Stimulated activated CD8-positive, alpha-beta memory T cell treated with anti-CD3 and anti-CD28 coated beads, Interleukin-4, amount 100 ng/mL, for 1 hour (primary cell): Measurements from ENCODE around the gene PPIL3.
"Not testable (repeated sequence)": the region's sequence is repeated elsewhere in the genome, so short reads cannot be mapped to it uniquely, and the experiment has no call there.

ENCODE experiments used
- DNase-seq, 2 donors: peaks; one replicate each; pipeline ENCODE4 v3.0.0-alpha.2; 2020; ENCODE audit warnings: low read depth in 2 of 2, low spot score in 1 of 2

Gene PPIL3

DNA sequence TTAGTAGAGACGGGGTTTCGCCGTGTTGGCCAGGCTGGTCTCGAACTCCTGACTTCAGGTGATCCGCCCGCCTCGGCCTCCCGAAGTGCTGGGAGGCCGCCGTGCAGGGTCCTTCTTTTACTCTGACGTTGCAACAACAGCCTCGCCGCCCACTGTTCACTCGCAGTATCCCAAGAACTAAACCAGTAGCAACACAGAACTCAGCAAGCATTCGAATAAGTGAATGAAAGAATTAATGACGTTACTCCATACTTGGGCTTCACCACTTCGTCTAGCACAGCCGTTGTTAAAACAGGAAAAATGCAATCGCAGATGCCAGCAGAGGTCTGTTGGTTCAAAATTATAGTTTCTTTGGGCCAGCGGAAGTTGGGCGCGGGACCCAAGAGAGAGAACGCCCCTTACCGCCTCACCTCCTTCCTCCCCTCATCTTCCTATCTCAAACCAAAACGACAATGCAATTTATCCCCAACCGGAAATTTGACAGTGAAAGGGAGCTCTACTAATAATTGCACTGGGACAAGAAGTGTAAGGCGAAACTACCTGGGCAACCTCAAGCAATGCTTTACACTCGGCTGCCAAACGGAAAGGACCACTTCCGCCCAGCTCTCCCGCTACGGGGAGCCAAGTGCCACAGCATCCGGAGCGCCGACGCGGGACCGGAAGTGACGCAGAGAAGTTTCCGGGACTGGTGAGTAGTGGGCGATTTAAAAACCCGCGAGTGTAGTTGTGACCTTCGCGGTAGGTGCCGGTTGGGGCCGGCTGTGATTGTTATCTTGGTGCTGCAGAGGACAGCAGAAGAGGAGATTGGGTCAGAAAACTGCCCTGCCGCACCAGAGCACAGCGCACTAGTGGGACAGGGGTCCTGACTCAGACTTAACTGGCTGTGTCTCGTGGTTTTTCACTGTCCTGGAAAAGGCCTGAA, at the start of gene PPIL3, which contains the start of gene NIF3L1:
Gene PPIL3, minus strand, starts transcription at position 374 of the 922 bp plus-strand sequence. CDS start 1,462 bp downstream, outside the sequence.
Gene NIF3L1, plus strand, starts transcription at position 668 of the 922 bp plus-strand sequence. CDS start 2,573 bp downstream, outside the sequence.
- peak; percentile 94 to 95 for DNase-seq

GRCh38 chr2:200930947-200931626, 42.2 kb upstream of the PPIL3 start:
- no peak for DNase-seq

- DNase-seq, result no peak
Measured at GRCh38 chr2:200929334-200930249, 40.7 kb upstream of the PPIL3 start.

DNA sequence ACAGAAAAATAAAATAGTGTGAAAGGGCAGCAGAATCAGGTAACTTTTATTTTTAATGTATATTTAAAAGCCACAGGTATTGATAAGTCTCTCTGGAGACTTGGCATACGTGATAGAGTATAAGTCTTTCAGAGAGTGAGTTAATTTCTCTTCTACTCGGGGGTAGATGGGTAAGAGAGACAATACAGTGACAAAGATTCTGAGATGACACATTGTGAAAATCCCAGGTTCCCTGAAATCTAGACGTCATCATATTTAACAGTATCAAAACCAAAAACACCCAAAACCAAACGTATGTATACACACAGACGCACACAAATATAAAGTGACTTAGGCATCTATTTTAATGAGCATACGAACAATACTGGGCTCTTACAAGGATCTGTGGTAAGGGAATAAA, 33.6 kb upstream of the PPIL3 start:
- DNase-seq, result no peak

DNA sequence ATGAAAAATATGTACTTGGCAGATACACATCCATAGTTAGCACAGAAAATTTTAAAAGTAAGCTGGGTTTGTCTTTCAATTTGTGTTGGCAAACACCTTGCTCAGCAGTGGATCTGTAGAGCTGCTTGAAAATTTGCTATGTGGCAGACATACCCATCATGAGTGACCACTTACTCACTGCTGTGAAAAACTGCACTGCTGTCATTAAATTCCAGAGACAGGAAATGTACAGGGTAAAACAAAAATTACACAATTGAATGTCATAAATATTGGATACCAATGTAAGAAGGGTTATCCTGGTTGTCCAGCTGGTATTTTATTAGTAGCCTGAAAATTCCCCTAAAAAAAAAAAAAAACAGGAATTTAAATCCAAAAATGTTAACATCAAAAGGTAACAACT, 24.8 kb upstream of the PPIL3 start:
- no peak for DNase-seq

- DNase-seq, result no peak
Measured at GRCh38 chr2:200909958-200910357, 21.1 kb upstream of the PPIL3 start.

- no peak for DNase-seq
Measured at GRCh38 chr2:200905618-200906296, 16.9 kb upstream of the PPIL3 start.

DNA sequence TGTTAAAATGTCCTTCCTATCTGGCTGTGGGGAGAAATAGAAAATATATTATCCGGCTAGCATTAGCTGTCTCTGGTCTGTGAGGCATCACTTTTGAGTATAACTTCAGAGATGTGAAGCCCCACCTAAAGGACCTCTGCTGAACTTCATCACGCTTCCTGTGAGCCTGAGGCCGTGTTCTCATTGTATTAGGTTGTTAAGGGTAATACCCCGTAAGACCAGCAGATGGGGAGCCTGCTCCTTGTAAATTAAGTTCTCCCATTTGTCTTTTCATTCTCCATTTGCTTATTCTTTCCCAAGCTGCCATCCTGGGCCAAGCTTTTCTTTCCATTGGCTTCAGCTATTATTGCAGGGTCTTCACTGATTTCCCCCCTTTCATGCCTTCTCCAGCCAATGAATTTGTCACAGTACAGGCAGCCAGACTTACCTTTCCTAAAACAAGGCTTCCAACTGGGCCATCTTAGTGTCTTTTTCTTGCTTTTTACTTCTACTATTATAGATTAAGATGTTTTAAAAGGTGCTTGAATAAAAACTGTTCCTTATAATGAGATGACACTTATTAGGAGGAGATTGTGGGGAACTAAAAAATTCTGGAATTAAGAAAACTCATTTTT, 12.7 kb upstream of the PPIL3 start:
- DNase-seq, result peak; percentile 31 to 49

- DNase-seq, result no peak
Measured at GRCh38 chr2:200899482-200899881, 10.6 kb upstream of the PPIL3 start.

- not testable (repeated sequence) for DNase-seq
Measured at GRCh38 chr2:200881715-200882249, 7.1 kb downstream of the PPIL3 start.

DNA sequence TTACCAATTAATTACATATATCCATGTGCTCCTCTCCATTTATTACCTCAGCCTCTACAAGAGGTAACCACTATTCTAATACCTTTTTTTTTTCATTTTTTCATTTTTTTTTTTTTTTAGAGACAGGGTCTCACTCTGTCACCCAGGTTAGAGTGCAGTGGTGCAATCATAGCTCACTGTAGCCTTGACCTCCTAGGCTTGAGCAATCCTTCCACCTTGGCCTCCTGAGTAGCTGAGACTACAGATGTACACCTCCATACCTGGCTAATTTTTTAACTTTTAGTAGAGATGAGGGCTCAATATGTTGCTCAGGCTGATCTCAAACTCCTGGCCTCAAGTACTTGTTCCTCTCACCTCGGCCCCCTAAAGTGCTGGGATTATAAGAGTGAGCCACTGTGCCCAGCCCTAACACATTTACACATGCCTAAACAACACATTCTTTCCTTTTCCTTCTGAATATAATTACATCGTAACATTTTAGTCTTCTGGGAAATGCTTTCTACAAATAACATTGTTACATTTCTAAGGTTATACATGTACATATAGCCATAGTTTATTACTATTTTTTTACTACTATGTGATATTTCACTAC, 10.5 kb downstream of the PPIL3 start:
- no peak for DNase-seq

DNA sequence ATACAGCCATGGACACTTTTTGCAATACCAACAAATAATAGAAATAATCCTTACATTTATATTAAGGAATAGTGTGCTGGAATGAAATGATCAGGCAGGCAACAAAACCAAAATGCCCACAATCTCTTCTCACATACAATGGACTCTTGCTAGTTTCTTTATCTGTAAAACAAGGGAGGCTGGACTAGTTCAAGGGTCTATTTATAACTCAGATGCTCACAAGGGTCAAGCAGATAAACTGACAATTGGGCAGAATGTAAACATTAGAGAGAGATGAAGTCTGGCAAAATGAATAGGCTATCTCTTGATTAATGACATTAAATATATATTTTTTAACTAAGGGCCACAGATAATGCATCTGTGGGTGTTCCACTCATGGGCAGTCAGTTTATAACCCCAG, 11.4 kb downstream of the PPIL3 start:
- DNase-seq, result no peak

GRCh38 chr2:200873560-200873959, 15.3 kb downstream of the PPIL3 start:
- no peak for DNase-seq

DNA sequence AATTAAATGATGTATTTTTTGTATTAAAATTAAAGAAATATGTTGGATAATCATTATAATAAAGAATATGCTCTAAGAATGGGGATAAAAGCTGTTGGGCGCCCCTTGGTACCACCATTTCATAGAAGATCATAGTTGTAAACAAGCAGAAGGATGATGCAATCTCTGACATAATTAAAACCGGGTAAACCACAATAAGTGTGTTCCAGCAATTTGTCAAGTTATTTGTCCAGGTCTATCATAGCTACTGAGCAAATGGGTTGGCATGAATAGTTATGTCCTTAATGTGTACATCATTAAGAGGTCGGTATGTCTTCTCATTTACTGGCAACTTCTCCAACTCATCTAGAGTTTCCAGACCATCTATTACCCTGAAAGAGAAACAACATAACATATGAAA, 17.7 kb downstream of the PPIL3 start:
- no peak for DNase-seq

- DNase-seq, result no peak
Measured at GRCh38 chr2:200869014-200869413, 19.9 kb downstream of the PPIL3 start.

DNA sequence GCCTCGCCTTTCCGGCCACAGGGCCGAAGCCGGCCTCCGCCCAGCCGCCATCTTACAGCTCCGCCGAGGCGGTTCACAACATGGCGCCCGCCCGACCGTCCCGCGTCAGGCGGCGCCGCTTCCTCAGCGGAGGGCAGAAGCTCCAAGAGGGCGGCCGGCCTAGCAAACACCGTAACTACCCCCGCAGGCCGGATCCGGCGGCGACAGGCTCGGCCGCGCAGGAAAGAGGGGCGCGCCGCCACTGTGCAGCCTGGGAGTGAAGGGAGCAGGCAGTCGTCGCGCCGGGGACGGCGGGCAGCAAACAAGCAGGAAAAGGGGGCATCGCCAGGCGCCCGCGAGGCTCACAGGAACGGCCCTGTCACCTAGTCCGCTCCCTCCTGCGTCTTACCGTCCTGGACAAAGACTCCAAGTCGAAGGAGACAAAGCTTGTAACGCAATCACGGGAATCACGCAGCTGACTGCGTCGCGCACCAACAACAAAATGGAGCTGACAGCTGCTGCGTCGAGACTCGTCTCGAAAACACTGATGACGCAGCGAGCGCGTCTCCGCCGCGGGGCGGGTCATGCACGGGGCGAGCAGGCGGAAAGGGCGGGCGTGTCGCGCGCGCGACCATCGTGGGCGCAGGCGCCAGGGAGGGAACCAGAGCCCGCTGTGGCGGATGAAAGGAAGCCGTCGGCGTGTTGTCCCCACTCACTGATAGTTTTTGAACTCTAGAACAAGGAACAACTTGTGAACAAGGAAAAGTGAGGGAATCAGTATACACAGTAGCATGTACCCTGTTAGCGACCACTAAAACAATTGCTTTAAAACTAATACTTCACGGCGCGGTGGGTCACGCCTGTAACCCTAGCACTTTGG, 24.5 kb downstream of the PPIL3 start, which contains the start of gene CLK1:
Gene CLK1, minus strand, starts transcription at position 483 of the 859 bp plus-strand sequence. CDS start 2,796 bp downstream, outside the sequence.
- peak; percentile 92 to 94 for DNase-seq

GRCh38 chr2:200863782-200864175, 25.1 kb downstream of the PPIL3 start:
- no peak for DNase-seq

DNA sequence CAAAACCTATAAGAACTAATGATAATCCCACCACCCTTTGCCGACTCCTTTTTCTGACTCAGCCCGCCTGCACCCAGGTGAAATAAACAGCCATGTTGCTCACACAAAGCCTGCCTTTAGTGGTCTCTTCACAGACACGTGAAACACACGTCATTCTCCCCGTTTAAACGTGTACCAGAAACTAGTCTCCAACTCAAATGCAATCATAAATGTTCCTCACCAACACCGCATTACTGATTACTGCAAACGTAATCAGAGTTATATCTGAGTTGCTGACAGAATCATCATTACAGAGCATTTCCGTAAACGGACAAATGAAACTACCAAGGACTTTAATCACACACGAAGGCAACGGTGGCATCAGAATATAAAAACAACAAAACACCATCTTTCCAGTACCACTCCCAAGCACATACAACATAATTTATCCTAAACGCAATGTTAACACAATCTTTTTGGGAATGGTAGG, 26.3 kb downstream of the PPIL3 start:
- peak in 1 of 2 donors; percentile 21 for DNase-seq
